HG02852 (cell line): ENCODE measurements around the gene MCU.
A peak's percentile ranks its signal among the peaks of the same experiment; 100 is the strongest.
"Not testable (repeated sequence)": the region's sequence is repeated elsewhere in the genome, so short reads cannot be mapped to it uniquely, and the experiment has no call there.

Experiments used
- ATAC-seq: cut with Tn5 transposase; IDR thresholded peaks from one replicate; pipeline ENCODE4 v1.9.1; 2021; ENCODE audit warnings: mild to moderate bottlenecking, moderate library complexity; ENCODE audit not compliant: unreplicated experiment

MCU gene

DNA sequence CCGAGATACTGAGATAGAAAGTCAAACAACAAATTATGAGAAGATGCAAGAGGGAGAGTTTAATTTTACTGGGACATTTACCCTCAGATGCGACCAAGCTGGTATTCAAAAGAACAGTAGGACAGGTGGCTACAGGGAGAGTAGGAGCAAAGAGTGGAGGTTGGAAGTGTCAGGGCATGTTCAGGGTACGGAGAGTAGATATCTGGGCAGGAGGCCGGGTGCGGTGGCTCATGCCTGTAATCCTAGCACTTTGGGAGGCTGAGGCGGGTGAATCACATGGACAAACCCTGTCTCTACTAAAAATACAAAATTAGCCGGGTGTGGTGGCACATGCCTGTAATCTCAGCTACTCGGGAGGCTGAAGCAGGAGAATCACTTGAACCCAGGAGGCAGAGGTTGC is 5.5 kb upstream of the MCU start:
- not testable (repeated sequence) for ATAC-seq

DNA sequence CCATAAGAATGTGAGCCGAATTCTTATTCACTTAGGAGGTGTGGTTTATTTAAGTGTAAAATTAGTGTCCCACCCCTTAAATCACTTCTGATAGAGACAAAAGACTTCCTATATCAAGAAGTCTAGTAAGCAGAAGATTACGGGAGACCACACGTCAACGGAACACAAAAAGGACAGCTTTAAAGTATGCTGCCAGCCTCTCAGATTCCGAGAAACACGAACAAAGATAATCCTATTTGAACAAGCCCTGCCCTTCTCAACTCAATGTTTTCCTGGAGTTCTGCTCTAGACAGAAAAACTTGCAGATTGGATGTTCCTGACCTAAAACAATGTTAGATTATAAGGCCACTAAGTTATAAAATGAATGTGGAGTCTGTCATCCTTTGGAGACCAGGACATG is 4.9 kb upstream of the MCU start:
- no peak for ATAC-seq

DNA sequence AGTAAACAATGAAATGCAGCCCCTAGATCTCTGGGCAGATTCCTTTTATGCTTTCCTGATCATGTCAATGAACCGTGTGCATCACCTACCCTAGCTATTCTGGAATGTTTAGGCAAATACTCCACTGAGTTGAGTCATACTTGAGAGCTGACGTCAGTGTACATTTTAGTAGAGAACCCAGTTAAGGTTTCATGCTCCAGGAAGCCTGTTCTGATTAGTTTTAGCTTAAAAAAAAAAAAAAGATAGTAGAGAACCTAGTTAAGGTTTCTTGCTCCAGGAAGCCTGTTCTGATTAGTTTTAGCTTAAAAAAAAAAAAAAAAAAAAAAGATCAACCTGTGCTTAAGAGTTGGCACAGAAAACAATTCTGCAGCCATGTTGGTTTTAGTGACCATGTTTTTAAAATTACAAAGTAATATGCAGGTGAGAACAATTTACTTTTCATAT is 3.7 kb upstream of the MCU start:
- ATAC-seq = no peak

DNA sequence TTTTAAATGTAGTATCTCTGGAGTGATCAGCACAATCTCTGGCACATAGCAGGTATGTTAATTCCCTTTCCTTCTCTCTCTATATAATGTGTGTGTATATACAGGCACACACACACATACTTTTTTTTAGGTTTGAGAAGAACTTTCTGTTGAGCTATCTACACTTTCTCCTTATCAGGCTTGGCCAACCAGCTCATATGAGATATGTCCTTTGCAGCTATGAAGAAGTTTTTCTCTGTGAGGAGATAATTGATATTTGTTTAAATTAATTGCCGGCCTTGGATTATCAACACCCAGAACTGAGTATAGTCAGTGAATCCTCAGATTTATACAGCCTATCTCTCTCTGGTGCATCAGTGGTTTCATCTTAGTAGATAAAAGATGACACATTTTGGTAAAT is 2.3 kb upstream of the MCU start:
- ATAC-seq = no peak

DNA sequence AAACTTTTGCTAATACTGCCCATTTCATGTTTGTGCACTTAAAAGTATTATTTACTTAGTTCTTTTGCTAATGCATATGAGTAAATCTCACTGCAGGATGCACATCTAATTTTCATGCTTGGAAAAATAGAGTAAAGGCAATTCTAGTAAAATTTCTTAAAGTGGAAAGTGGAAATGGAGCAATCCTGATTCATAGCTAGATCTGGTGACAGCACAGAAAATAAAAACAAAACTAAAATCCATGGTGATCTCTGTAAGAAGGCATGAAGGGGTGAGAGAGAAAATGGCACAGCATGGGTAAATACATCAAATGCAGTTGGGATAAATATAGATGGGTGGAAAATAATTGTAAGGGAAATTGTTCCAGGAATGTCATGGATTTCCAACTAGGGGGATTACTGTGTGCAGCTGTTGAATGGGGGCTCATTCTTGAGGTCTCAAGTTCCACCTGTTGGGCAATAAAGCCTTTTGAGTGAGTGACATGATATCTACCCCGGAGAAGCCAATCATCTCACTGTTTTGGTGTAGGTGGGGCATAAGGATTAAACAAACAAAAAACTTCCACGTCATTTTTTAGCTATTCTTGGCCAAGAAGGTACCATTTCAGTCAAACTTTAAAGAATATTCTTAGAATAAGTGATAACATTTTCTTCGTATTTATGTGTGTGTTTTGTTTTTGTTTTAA is 1.7 kb upstream of the MCU start:
- ATAC-seq = no peak

DNA sequence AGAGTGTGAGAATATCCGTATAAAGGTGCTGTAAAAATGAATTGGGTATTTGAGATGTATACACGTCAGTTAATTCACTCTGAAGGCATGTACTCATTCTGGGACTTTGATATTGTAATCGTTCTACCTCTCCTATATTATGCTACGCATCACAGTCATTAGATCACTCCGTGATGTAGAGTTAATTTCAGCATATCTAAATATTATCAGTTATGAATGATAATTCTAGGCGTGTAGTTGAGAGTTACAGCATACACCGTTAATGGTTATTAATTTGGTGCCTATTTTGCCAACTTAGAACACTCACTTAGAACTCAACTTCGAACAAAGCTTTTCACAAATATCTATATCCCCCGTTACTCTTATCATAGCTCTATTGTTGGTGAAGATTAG is 477 bp upstream of the MCU start:
- no peak for ATAC-seq

DNA sequence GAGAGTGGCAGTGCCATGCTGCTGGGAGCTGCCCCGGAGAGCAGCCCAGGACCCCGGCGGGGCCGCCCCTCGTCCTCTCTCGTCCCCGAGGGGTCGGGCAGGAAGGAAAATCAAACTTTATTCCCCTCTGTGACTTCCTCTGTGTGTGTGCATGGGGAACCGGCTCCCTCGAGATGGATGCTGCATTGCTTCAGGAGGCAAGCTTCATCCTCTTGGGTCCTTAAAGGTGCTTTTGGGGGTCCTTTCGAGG is 726 bp downstream of the MCU start:
- ATAC-seq = peak; percentile 10

DNA sequence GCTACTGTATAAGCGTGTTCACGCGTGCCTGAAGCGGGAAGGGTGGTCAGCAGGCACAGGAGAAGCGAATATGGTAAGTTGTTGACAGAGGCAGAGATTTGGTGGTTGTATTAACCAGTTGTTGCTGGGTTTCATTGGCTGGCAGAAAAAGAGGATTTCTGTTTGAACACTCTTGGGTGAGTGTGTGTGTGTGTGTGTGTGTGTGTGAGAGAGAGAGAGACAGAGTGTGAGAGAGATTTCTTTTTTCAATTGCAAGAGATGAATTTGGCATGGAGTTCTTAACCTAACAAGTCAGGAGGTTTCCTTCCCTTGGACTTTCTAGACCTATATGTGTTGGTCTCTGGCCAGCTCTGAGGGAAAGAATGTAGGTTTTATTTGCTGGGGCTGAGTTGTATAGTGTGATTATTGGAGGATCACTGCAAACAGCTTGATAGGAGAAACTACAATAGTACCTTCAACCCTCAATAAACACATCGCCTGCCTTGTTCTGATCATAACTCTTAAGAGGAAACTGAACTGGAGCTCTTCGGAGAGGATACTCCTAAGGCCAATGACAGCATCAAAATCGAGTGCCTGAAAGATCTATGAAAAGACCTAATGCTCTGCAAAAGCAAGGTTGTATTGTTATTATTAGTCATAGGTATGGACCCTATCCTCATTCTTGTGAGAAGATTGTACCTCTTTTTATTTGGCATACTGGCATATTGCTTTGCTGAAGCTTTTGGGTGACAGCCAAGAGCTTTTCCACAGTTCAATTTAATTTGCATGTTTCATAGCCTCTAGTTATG is 1.2 kb downstream of the MCU start:
- no peak for ATAC-seq

DNA sequence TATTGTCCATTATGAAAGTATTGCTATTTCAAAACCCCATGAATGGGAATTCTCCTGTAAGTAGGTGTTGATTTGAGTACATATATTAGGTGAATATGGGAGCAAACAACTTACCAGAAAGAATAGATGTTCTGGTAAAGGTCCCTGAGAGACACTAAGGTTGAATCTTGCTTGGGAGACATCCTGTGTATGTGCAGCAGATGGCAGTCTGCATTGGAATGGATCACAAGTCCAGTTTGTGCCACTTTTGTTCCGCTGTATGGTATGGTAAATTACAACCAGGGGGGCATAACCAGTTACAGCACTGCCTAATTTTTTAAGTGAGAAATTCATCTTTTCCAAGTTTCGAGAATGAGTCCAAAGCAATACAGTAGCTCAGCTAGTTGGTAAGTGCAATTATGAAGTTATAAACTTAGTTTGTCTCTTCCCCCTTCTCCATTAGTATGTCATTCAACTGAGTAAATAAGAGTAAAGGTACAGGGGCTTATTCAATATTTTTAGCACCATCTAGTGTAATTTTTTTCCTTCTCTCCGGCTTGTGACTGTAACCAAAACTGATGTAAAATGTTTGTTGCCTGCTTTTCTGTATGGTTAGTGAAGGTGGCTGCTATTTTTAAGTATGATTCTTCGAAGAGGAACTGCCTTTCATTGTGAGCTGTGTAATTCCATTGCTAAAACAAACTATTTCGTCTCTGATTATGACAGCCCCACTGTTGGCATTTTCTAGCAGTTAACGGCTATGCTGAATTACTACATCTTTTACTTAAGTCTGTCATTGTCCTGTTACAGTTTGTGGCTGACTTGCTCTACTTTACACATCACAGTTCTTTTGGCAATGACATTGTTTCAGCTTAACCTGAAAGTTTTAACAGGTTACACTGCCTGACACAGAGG is 2.8 kb downstream of the MCU start:
- ATAC-seq = no peak

DNA sequence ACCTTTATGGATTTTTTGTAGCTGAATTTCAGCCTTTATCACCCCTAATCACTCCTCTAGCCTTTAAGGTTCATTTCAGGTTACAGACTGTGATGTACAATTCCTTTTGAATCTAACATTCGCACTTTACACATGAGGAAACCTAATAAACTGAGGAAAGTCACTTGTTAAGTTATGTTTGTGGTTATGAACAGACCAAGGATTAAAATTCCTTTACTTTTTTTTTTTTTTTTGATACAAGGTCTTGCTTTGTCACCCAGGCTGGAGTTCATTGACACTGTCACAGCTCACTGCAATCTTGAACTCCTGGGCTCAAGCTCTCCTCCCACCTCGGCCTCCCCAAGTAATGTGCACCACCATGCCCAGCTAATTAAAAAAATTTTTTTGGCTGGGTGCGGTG is 3.6 kb downstream of the MCU start:
- no peak for ATAC-seq

DNA sequence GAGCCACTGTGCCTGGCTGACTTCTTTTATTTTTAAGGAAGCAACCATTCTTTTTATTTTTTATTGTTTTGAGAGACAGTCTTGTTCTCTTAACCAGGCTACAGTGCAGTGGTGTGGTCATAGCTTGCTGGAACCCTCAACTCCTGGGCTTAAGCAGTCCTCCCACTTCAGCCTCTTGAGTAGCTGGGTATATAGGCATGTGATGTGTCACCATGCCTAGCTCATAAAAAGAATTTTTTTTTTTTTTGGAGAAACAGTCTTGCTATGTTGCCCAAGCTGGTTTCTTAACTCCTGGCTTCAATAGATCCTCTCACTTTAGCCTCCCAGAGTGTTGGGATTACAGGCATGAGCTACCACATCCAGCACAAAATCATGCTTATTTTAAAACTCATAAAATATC is 5.8 kb downstream of the MCU start:
- ATAC-seq = no peak

DNA sequence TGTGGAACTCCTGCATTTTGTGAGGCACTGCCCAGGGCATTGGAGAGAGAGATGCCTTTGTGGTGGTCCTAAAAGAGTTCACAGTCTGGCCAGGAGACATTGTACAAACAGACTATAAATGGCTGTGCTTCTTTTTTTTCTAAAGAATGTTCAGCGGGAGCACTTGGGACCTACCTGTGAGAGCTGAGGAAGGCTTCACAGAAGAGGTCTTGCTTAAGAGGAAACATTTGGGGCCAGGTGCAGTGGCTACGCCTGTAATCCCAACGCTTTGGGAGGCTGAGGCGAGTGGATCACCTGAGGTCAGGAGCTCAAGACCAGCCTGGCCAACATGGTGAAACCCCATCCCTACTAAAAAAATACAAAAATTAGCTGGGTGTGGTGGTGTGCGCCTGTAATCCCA is 10.5 kb downstream of the MCU start:
- ATAC-seq = not testable (repeated sequence)

DNA sequence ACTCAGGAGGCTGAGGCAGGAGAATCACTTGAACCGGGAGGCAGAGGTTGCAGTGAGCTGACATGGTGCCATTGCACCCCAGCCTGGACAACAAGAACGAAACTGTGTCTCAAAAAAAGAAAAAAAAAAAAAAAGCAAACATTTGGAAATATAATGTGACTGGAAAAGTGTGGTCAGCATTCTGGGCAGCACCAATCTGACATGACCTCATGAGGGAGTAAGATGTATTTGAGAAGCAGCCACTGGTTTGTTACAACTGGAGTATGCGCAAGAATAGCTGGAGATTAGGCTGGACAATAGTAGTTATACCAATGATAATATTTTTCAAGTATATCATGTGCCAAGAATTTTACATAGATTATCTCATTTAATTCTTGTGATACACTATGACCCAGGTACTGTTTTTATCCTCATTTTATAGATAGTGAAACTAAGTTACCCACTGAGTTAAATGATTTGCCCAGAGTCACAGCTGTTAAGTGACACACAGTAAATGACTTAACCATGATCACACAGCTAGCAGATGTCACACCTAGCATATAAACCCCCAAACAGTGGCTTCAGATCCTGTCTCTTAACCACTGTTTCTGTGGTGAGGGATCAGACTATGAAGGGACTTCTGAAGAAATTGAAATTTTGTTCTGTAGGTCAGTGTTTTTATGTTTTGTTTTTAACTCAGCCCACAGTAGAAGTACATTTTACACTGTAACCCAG is 11.1 kb downstream of the MCU start:
- ATAC-seq = no peak

DNA sequence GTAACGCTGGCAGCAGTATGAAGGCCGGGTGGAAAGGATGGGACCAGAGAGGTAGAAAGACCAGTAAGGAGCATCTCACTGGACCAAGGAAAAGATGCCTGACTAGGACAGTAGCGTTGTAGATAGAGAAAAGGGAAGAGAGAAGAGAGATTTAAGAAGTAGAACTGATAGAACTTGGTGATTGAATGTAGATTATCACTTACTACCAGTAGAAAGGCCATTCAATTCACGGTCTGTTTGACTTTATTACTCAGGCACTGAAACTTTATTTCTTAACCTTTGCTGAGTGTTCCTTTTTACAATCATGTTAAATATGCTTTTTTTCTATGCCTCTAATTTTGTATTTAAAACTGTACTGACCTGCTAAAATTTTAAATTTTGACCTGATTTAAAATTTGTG is 12.2 kb downstream of the MCU start:
- no peak for ATAC-seq

DNA sequence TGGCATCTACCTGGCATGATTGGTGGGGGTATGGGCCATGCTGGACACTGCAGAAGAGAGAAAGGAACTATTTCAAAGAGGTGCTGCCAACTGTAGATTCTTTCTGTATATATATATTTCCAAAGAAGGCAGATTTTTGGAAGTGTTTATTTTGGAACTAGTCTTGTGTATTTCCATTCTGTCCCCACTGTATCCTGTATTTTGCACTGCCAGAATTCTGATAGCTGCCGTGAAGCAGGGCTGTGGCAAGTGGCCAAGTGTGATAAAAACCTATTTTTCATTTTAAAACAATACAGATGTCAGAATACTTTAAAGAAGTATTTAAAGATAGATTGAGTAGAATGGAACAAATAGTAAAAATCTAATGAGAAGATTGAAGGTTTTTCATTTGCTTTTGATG is 17.1 kb downstream of the MCU start:
- ATAC-seq = no peak

DNA sequence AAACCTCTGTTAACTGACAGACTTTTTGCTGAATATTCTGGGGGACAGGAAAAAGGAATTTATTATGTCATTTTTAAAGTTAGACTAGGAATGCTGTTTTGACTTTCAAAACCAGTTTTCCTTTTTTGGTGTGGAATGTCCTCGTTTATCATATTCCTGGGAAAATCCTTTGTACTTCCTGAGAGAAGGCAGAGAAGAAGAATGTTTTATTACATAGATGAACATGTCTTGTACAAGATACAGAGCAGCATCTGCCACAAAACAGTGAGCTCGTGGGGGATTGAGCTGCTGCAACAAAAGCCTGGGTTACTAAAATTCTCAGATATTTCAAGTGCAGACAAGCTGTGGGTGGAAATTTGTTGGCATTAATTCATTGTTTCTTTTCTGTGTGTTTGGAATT is 20.2 kb downstream of the MCU start:
- ATAC-seq = no peak

DNA sequence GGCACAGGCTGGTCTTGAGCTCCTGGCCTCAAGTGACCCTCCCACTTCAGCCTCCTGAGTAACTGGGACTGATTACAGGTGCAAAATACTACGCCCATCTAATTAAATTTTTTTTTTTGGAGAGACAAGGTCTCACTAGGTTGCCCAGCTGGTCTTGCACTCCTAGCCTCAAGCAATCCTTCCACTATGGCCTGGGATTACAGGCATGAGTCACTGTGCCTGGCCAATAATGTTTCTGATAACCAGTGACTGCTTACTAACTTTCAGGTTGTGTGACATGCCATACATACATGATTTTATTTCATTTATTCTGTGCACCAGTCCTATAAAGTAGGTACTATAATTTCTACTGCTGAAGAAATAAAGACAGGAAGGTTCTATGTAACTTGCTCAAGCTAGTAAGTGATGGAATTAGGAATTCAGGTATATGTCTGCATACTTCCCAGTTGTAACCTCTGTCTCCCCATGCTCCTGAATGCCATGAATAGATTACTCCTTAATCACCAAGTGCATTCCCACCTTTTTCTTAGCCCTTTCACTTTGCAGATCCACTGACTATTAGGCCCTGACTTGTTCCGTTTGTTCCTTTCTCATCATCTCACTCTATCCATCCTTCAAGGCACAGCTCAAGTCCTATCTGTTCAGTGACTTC is 28.1 kb downstream of the MCU start:
- no peak for ATAC-seq

DNA sequence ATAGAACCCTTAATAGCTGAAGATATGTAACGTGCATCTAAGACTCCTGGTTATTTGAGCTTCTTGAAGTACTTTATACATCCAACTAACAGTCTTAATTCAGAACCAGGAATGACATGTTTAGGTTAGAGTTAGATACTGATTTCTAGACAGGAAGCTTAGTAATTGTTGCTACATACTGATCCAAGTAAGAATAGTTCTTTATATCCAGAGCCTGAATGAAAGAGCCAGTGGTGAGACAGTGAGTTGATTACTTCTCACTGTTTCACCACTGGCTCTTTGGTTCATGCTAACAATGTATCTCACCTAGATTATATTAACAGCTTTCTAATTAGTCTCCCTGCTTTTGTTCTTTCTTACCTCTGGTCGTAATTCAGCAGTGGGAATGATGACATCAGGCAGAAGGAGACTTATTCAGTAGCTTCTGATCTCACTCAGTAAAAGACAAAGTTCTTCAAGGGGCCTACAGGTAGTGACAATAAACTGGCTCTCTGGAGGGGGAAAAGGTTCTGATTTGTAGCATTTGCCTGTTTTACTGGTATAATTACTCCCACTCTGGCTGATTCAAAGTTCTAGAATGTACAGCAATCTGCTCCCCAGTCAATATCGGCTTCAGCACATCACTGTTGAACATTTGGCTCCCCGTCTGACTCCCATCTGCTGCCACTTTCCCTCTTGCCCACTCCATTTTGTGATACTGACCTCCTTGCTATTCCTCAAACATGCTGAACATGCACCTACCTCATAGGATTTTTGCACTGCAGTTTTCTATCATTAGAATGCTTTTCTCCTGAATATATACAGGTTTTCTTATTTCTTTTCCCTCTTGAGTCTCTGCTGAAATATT is 29.1 kb downstream of the MCU start:
- no peak for ATAC-seq

DNA sequence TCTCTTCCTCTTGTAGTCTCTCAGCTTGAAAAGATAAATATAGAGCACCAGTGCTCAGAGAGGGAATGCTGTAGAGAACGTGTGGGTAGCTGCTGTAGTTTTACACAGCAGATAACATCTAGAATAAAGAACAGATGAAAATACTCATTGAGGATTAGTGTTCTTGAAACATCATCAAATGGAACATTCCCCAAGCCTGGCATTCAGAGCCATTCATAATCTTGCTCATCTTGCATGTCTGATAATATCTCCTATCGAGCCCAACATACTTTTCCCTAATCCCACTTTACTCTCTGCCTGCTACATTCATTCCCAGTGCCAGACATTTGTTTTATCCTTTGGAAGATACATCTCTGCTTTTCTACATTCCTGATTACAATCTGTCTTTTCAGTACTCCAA is 35.2 kb downstream of the MCU start:
- ATAC-seq = no peak

DNA sequence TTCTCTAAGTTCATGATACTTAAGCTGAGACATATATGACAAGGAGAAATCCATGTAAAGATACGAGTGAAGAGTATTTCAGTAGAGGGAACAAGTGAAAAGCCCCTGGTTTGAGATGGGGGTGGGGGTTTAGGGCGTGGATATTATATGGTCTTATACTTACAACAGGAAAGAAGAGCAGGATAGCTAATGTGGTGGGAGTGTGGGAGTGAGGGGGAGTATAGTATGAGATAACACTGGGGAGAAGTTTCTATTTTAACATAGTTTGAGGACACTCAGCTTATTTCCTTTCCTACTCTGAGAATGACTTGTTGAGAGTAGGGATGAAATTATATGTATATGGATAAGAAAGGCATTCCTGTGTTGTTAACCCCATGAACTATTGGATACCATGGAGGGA is 36.5 kb downstream of the MCU start:
- ATAC-seq = no peak
